Keratinocyte (primary cell): ENCODE data around the gene RUSC2.

ENCODE experiments used
- EZH2 ChIP-seq: IDR thresholded peaks from one replicate; pipeline ENCODE4 v1.6.1; 2012; ENCODE audit warnings: inconsistent platforms, mild to moderate bottlenecking, low read length, moderate library complexity
- TF ChIP-seq, protein P1 (sequence below), 3 experiments: IDR thresholded peaks in 1 of 3; conservative IDR thresholded peaks in 1 of 3; optimal IDR thresholded peaks in 1 of 3; 2 replicates in 2 of 3; 3 replicates in 1 of 3; pipeline versions ENCODE3 to v1.5.1; 2011; ENCODE audit warnings: low read length in 3 of 3, mild to moderate bottlenecking in 3 of 3, moderate library complexity in 2 of 3, control low read depth in 1 of 3, inconsistent platforms in 1 of 3; ENCODE audit not compliant: insufficient read depth in 2 of 3; ENCODE audit errors: extremely low read depth in 1 of 3

DNA sequence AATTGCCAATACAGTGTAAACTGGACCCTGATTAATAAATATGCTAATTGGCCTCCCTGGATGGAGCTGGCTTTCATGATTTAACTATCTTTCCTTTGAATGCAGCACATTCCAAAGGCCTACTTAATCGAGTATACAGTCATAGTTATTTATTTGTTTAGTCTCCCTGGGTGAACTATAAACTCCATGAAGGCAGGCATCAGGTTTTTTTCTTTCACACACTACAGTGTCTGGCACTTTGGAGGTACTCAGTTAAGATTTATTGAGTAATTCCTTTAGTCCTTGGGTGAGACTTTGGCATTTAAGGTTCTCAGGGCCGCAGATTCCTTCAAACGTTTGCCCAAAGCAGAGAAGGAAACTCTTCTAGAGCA lies 20.5 kb downstream of the RUSC2 start:
- no peak for TF ChIP-seq EZH2
- TF ChIP-seq, protein P1, sequence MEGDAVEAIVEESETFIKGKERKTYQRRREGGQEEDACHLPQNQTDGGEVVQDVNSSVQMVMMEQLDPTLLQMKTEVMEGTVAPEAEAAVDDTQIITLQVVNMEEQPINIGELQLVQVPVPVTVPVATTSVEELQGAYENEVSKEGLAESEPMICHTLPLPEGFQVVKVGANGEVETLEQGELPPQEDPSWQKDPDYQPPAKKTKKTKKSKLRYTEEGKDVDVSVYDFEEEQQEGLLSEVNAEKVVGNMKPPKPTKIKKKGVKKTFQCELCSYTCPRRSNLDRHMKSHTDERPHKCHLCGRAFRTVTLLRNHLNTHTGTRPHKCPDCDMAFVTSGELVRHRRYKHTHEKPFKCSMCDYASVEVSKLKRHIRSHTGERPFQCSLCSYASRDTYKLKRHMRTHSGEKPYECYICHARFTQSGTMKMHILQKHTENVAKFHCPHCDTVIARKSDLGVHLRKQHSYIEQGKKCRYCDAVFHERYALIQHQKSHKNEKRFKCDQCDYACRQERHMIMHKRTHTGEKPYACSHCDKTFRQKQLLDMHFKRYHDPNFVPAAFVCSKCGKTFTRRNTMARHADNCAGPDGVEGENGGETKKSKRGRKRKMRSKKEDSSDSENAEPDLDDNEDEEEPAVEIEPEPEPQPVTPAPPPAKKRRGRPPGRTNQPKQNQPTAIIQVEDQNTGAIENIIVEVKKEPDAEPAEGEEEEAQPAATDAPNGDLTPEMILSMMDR (optimal IDR thresholded peaks at IDR 0.05 in 1 of 3, IDR thresholded peaks at IDR 0.05 in 1 of 3, conservative IDR thresholded peaks at IDR 0.05 in 1 of 3; ENCODE audit: extremely low read depth in 1 of 3, insufficient read depth in 2 of 3, low read length in 3 of 3), result no peak
